Mucosa of descending colon (tissue), 3 donors: ENCODE results near the gene ZNF423. TPM values are rescaled to one million over a fixed set of nuclear protein-coding genes. Genes with fewer than 3 reads are reported as not detected.

Experiments
- ATAC-seq: fragments of 200-7000 bp; cut with Tn5 transposase; one replicate; pipeline ENCODE4 v1.9.1; 2020; ENCODE audit warnings: mild to moderate bottlenecking, moderate library complexity
- DNase-seq, 3 donors: peaks; one replicate each; pipeline ENCODE4 v3.0.0-alpha.2; 2020
- H3K36me3 ChIP-seq: fragments of 200-600 bp; one replicate; pipeline ENCODE4 v1.8.0; 2021; ENCODE audit warnings: low read depth, mild to moderate bottlenecking
- H3K4me1 ChIP-seq: fragments of 200-600 bp; one replicate; pipeline ENCODE4 v1.8.0; 2021; ENCODE audit warnings: low read depth, mild to moderate bottlenecking
- H3K4me3 ChIP-seq: fragments of 200-600 bp; one replicate; pipeline ENCODE4 v1.8.0; 2021; ENCODE audit warnings: mild to moderate bottlenecking
- H3K9me3 ChIP-seq: fragments of 200-600 bp; one replicate; pipeline ENCODE4 v1.8.0; 2021; ENCODE audit warnings: mild to moderate bottlenecking
- intact Hi-C, 2 donors: fragments of 100-400 bp; cut with DNase I in 1 of 2; cut with micrococcal nuclease in 1 of 2; formaldehyde crosslinking; loops; one replicate each; pipeline versions ENCODE4 v1.11.0 to v1.11.1; 2022; cut with DNase I, micrococcal nuclease
- total RNA-seq, 3 donors: library from RNA; stranded (reverse); fragmentation: NEBNext Ultra II Directional in 2 of 3; extraction: Animal tissue kit (Norgen Biotek cat#: 25700) in 2 of 3; gene quantifications; one replicate each; pipeline versions ENCODE4 v1.2.1 to v1.2.4, GENCODE V29; 2021 to 2023
- TF ChIP-seq, protein P1 (sequence below): fragments of 200-600 bp; IDR thresholded peaks from one replicate; pipeline ENCODE4 v1.8.0; 2022; ENCODE audit warnings: antibody characterized with exemption, mild to moderate bottlenecking
- donor health status: DM: no; HTN: no; CAD: no; lungs with moderate emphysema.
- donor health status: DM: no; HTN: no; CAD: no.
- donor health status: DM: no; HTN: yes; CAD: no.

Gene ZNF423
- total RNA-seq, 3 donors from 2014 or later, result 6.7 to 11.6 (median 11.0) TPM

DNA sequence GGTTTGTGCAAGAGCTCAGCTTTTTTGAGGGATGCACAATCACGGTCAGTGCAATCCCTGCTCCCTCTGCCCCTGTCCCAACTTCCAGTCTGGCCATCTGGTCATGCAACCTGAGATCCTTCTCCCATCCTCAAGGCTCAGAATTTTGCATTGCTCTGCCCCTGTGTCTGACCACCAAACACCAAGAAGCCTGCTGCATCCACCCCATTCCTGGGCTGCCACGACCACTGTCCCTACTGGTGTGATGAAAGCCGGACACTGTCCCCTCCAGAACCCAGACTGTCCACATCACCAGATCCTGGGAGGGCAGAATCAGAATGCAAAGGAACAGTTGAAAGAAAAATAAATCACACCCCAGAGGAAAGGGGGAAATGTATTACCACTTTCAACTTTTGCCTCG lies 251.3 kb downstream of the ZNF423 start:
- ATAC-seq (no peak), DNase-seq (no peak)
- Histone ChIP-seq H3K9me3 (no peaks in the 10 kb centered on the region), H3K4me3 (no peak overlapping the region), H3K36me3 (no peaks in the 10 kb centered on the region), H3K4me1 (no peaks in the 10 kb centered on the region)
- intact Hi-C loops, result no loop called here
- TF ChIP-seq, protein P1, sequence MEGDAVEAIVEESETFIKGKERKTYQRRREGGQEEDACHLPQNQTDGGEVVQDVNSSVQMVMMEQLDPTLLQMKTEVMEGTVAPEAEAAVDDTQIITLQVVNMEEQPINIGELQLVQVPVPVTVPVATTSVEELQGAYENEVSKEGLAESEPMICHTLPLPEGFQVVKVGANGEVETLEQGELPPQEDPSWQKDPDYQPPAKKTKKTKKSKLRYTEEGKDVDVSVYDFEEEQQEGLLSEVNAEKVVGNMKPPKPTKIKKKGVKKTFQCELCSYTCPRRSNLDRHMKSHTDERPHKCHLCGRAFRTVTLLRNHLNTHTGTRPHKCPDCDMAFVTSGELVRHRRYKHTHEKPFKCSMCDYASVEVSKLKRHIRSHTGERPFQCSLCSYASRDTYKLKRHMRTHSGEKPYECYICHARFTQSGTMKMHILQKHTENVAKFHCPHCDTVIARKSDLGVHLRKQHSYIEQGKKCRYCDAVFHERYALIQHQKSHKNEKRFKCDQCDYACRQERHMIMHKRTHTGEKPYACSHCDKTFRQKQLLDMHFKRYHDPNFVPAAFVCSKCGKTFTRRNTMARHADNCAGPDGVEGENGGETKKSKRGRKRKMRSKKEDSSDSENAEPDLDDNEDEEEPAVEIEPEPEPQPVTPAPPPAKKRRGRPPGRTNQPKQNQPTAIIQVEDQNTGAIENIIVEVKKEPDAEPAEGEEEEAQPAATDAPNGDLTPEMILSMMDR, result no peak

DNA sequence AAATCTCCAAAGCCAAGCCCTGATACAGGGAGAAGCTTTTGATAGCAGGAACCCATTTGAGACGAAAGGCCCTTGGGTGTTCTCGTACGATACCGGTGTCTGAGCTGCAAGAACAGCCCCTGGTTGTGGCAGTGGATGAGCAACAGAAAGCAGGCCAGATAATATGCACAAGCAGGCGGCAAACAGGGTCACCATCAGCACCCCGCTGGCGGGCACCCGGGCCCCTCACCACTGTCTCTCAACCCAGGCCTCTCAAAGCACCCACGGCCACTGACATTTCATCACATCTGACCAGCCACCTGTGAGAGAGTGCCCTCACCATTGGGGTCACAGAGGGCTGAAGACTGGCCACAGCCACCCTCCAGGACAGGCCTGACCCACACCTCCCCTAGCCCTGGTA lies 252.0 kb downstream of the ZNF423 start:
- H3K4me1 ChIP-seq, result no peaks in the 10 kb centered on the region
- no peak overlapping the region for H3K4me3 ChIP-seq
- ATAC-seq, result no peak
- DNase-seq, result no peak
- H3K36me3 ChIP-seq, result no peaks in the 10 kb centered on the region
- no peaks in the 10 kb centered on the region for H3K9me3 ChIP-seq
- TF ChIP-seq, protein P1, result no peak
- intact Hi-C loops, result no loop called here

DNA sequence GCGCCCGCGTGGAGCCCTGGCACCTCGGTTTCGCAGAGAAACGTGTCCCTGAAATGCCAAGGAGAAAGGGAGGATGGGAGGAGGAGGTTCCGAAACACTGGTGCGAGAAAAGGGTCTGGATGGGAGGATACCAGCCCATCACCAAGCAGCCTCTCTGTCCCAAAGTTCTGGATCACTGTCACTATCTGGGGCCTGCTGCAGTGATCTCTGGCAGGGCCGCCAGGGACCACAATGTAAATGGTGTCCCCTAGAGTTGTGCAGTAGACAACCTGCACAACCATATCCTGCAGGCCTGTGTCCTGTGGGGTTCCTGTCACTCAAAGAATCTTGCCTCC lies 253.0 kb downstream of the ZNF423 start:
- DNase-seq, result no peak
- no peak overlapping the region for H3K4me3 ChIP-seq
- intact Hi-C loops, result no loop called here
- H3K36me3 ChIP-seq, result no peaks in the 10 kb centered on the region
- TF ChIP-seq, protein P1, result no peak
- no peaks in the 10 kb centered on the region for H3K9me3 ChIP-seq
- ATAC-seq, result no peak
- H3K4me1 ChIP-seq, result no peaks in the 10 kb centered on the region

DNA sequence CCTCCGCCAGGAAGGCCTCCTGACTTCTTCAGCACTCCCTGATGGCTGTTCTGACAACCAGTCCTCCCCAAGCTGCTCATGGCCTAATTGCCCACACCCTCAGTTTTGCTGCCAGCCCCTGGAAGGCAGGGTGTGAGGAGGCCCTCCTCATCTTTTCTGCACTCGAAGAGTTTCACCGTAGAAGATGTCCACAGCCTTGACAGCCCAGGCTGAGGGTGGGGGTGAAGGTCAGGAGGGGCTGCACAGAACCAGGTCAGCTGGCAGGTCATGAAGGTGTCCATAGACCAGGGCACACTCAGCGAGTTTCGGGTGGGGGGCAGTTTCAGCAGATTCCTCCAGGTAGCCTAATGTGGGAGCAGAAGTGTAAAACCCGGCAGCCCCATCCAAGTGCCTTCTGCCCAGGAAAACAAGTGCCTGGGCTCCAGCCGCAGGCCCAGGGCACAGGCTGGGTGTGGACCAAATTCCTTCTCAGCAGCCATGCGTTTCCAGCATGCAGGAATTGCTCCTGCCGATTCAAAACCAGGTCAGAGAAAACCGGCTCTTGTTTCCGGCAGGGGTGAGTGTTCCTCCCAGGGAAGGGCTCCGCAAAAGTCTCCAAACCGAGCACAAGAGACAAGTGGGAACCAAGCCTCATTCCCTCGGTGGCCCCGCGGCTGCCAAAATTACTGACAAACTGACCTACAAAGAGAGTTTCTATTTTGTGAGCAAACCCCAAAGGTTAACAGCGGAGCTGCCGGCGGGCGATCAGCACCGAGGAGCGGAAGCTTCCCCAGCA lies 253.5 kb downstream of the ZNF423 start:
- H3K4me3 ChIP-seq, result no peak overlapping the region
- DNase-seq, result no peak
- H3K36me3 ChIP-seq, result no peaks in the 10 kb centered on the region
- ATAC-seq, result no peak
- intact Hi-C loops, result no loop called here
- H3K9me3 ChIP-seq, result no peaks in the 10 kb centered on the region
- TF ChIP-seq, protein P1, result no peak
- no peaks in the 10 kb centered on the region for H3K4me1 ChIP-seq

DNA sequence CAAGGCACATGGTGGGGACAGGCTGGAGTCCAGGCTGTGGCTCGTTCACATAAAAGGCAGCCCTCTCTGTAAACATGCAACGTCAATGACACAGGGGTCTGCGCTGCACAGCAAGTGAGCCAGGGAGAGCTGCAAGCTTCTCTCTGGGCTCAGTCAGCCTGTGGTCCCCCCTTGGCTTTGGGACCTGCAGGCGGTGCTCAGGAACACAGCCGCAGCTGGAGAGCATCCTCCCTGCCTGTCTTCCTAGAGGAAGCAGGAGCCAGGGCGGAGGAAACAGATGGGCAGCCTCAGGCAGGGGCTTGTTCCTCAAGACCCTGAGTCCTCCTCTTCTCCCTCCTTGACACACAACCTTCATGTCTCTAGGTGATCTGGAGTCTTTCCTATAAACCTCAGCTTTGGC lies 254.3 kb downstream of the ZNF423 start:
- no peaks in the 10 kb centered on the region for H3K4me1 ChIP-seq
- intact Hi-C loops, result no loop called here

More for the DNA sequence above, 254.3 kb downstream of the ZNF423 start:
- Histone ChIP-seq H3K4me3 (no peak overlapping the region), H3K9me3 (no peaks in the 10 kb centered on the region), H3K36me3 (no peaks in the 10 kb centered on the region)
- no peak for ATAC-seq
- no peak for DNase-seq
- TF ChIP-seq, protein P1, result no peak
